Uterus (tissue), 2 donors: Measurements from ENCODE around the gene COPE.

Experiments used
- POLR2A ChIP-seq, 2 donors: fragments of 450-650 bp; IDR thresholded peaks; one replicate each; pipeline ENCODE4 v1.6.1; 2016; ENCODE audit warnings: antibody characterized with exemption in 2 of 2, mild to moderate bottlenecking in 1 of 2, moderate library complexity in 1 of 2
- TF ChIP-seq, protein P1 (sequence below), 4 experiments: fragments of 200-600 bp in 2 of 4; fragments of 450-650 bp in 2 of 4; sonication (generic) in 2 of 4; IDR thresholded peaks; one replicate each; pipeline ENCODE4 v1.5.1; 2016 to 2019; ENCODE audit warnings: antibody characterized with exemption in 4 of 4, mild to moderate bottlenecking in 2 of 4, moderate library complexity in 1 of 4

DNA sequence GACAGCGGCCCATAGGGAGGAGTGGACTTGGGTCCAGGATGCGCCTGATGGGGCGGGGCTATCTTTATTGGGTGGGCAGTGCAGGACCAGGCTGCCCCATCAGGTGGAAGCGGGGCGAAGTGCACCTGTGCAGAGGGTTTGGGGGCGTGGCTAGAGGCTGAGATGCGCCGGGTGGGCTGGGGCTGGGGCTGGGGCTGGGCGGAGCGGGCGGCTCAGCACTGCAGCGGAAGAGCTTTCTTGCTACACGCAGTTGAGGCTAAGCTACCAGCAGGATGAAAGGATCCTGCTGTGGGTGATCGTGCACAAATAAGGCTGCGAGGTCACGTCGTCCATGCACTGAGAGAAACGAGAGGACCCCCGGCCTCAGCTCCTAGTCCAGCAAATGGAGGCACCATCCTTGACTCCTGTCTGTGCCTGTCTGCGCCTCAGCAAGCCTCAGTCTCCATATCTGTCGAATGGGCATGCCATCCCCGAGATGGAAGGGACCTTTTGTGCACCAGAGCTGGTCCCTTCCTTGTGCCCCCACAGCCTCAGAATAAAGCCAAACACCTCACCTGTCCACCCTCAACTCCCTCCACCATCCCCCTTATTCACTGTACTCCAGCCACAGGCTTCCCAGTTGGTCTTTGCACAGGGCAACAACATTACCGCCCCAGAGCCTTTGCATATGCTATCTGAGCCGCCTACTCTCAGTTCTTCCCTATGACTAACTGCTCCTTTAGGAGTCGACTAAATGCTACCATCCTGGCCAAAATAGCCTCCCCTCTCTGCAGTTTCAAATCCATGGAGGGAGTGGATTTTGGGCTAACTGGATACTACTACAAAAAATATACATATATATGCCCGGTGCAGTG, 42.8 kb upstream of the COPE start:
- TF ChIP-seq POLR2A (IDR thresholded peaks at IDR 0.05), result no peak
- TF ChIP-seq, protein P1, sequence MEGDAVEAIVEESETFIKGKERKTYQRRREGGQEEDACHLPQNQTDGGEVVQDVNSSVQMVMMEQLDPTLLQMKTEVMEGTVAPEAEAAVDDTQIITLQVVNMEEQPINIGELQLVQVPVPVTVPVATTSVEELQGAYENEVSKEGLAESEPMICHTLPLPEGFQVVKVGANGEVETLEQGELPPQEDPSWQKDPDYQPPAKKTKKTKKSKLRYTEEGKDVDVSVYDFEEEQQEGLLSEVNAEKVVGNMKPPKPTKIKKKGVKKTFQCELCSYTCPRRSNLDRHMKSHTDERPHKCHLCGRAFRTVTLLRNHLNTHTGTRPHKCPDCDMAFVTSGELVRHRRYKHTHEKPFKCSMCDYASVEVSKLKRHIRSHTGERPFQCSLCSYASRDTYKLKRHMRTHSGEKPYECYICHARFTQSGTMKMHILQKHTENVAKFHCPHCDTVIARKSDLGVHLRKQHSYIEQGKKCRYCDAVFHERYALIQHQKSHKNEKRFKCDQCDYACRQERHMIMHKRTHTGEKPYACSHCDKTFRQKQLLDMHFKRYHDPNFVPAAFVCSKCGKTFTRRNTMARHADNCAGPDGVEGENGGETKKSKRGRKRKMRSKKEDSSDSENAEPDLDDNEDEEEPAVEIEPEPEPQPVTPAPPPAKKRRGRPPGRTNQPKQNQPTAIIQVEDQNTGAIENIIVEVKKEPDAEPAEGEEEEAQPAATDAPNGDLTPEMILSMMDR (IDR thresholded peaks at IDR 0.05), result no peak
